BLaER1 treated with 17β-estradiol and CSF1 and Interleukin-3, amounts not matched to agents 10 nM and 100 nM (cell line): ENCODE measurements around the gene H1-8.

Experiments used
- H3K27ac ChIP-seq, 11 experiments: shearing (Covaris generic); formaldehyde crosslinking; 2 replicates each; pipeline ENCODE4 v1.8.1; 2022
- H3K27me3 ChIP-seq, 11 experiments: shearing (Covaris generic); formaldehyde crosslinking; 2 replicates each; pipeline ENCODE4 v1.8.1; 2022
- H3K36me3 ChIP-seq, 11 experiments: shearing (Covaris generic); formaldehyde crosslinking; 2 replicates each; pipeline ENCODE4 v1.8.1; 2022
- H3K4me1 ChIP-seq, 10 experiments: shearing (Covaris generic); formaldehyde crosslinking; 2 replicates each; pipeline ENCODE4 v1.8.1; 2022
- H3K4me2 ChIP-seq, 11 experiments: shearing (Covaris generic); formaldehyde crosslinking; 2 replicates each; pipeline ENCODE4 v1.8.1; 2022
- H3K4me3 ChIP-seq, 10 experiments: shearing (Covaris generic); formaldehyde crosslinking; 2 replicates each; pipeline ENCODE4 v1.8.1; 2022
- H3K9ac ChIP-seq, 11 experiments: shearing (Covaris generic); formaldehyde crosslinking; 2 replicates each; pipeline ENCODE4 v1.8.1; 2022
- H3K9me3 ChIP-seq, 11 experiments: shearing (Covaris generic); formaldehyde crosslinking; replicated peaks in 1 of 11; 2 replicates each; pipeline ENCODE4 v1.8.1; 2022
- H4K20me1 ChIP-seq, 11 experiments: shearing (Covaris generic); formaldehyde crosslinking; 2 replicates each; pipeline ENCODE4 v1.8.1; 2022
- Cebpa-rat ChIP-seq, 11 experiments: shearing (Covaris generic); IDR thresholded peaks; 2 replicates each; pipeline ENCODE4 v1.8.1; 2022

Gene H1-8

DNA sequence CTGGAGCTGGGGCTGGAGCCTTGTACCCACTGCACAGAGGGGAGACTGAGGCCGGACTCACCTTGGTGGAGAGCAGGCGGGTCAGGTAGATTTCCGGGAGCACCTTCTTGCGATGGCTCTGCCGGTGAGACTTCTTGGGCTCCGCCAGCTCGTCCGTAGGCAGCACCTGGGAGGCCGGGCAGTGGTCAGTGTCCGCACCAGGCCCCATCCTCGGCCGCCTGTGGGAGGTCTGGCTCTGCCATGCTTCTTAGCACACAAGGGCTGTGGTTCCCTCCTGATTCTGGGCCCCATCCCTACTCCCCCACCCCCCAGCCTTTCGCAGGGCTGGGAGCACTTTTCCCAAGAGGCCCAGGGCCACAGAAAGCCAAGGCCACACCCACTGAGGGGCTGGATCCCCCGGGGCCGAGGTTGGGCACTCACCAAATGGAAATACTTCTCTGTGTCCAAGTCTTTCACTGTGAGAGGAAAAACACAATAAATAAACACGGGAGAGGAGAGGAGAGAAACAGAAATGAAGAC lies 17.4 kb downstream of the H1-8 start:
- Histone ChIP-seq H3K4me3 (peak overlapping the region in 9 of 10 experiments; percentile 25 to 65 (median 52); a peak in 17 of 20 replicates), H3K4me1 (peaks cover 69 to 100% (median 80%) of the 10 kb centered on the region in 10 experiments), H3K36me3 (peaks cover 67 to 98% (median 84%) of the 10 kb centered on the region in 11 experiments), H3K27ac (peak overlapping the region; percentile 3 to 88 (median 81); a peak in 20 of 22 replicates), H3K4me2 (peak overlapping the region; percentile 80 to 97 (median 95)), H4K20me1 (peaks cover 0 to 94% (median 5%) of the 10 kb centered on the region in 11 experiments; a peak in 10 of 22 replicates), H3K27me3 (no peaks in the 10 kb centered on the region), H3K9ac (peak overlapping the region; percentile 65 to 79 (median 74); a peak in 21 of 22 replicates), H3K9me3 (no peaks in the 10 kb centered on the region)
- no peak for TF ChIP-seq Cebpa-rat (IDR thresholded peaks at IDR 0.05)

DNA sequence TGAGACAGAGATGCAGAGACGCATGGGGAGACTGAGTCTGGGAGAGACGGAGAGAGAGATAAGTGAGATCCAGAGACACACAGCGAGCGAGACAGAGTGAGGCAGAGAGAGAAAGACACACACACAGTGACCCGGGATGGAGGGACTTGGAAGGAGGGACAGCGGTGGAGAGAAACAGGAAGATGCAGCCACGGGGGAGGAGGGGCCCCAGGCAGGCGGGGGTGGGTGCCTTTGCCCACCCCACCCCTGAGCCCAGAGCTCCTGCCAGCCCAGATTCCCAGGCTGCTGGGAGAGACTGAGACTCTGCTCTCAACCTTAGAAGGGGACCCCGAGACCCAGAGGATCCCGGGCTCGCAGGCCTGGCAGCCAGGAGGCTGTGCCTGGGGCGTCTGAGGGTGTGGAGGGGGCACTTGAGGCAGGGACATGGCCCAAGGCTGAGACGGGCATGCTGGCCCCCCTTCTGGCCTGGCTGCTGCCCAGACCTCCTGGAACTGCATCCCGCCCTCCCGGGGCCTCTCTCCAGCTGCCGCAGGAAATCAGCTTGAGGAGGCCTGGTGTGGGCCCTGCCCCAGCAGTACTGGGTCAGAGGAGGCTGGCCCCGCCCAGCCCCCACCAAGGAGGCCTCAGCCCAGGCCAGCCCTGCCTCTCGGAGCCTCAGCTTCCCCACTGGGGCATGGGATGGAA lies 18.1 kb downstream of the H1-8 start:
- H3K27ac ChIP-seq: peak overlapping the region; percentile 40 to 88 (median 81); a peak in 21 of 22 replicates
- H3K9me3 ChIP-seq: no peaks in the 10 kb centered on the region
- H3K4me1 ChIP-seq: peaks cover 62 to 100% (median 72%) of the 10 kb centered on the region in 10 experiments
- H3K36me3 ChIP-seq: peaks cover 70 to 98% (median 86%) of the 10 kb centered on the region in 11 experiments
- H3K4me2 ChIP-seq: peak overlapping the region; percentile 80 to 97 (median 95)
- no peaks in the 10 kb centered on the region for H3K27me3 ChIP-seq
- no peak for TF ChIP-seq Cebpa-rat (IDR thresholded peaks at IDR 0.05)
- H4K20me1 ChIP-seq: peaks cover 0 to 94% (median 2%) of the 10 kb centered on the region in 11 experiments; a peak in 10 of 22 replicates
- H3K4me3 ChIP-seq: peak overlapping the region in 9 of 10 experiments; percentile 25 to 65 (median 52); a peak in 14 of 20 replicates
- peak overlapping the region; percentile 65 to 79 (median 74) for H3K9ac ChIP-seq

DNA sequence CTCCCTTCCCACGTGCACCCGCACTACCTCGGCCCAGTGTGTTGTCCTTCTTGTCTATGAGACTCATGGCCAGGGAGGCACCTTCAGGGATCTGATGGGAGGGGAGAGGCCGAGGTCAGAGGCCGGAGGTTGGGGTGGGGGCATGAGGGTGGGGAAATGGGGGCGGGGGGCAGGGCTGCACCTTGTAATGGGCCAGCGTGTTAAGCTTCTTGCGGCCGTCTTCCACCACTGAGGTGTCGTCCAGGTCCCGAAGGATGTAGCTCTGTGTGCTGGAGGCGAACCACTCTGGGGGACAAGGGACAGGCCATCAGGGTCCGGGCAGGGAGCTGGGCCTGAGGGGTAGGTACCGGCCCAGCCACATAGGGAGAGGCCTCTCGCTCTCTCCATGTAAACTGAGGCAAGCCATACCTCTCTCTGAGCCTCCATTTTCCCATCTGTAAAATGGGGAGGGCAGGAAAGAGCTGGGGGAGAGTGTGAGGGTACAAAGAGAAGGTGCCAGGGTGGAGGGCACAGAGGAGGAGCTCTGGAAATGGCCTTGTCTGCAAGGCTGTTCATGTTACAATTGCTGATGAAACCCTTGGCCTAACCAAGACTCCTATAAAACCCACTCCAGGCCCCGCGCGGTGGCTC lies 18.8 kb downstream of the H1-8 start:
- peak overlapping the region; percentile 40 to 88 (median 81); a peak in 19 of 22 replicates for H3K27ac ChIP-seq
- H3K36me3 ChIP-seq: peaks cover 70 to 98% (median 86%) of the 10 kb centered on the region in 11 experiments
- H3K4me1 ChIP-seq: peaks cover 55 to 99% (median 66%) of the 10 kb centered on the region in 10 experiments
- H4K20me1 ChIP-seq: peaks cover 0 to 94% (median 0%) of the 10 kb centered on the region in 11 experiments; a peak in 8 of 22 replicates
- no peak for TF ChIP-seq Cebpa-rat (IDR thresholded peaks at IDR 0.05)
- no peaks in the 10 kb centered on the region for H3K9me3 ChIP-seq
- H3K9ac ChIP-seq: peak overlapping the region; percentile 65 to 79 (median 74); a peak in 21 of 22 replicates
- H3K27me3 ChIP-seq: no peaks in the 10 kb centered on the region
- H3K4me2 ChIP-seq: peak overlapping the region; percentile 80 to 97 (median 95)
- H3K4me3 ChIP-seq: peak overlapping the region in 5 of 10 experiments; percentile 51 to 65 (median 52); a peak in 7 of 20 replicates

DNA sequence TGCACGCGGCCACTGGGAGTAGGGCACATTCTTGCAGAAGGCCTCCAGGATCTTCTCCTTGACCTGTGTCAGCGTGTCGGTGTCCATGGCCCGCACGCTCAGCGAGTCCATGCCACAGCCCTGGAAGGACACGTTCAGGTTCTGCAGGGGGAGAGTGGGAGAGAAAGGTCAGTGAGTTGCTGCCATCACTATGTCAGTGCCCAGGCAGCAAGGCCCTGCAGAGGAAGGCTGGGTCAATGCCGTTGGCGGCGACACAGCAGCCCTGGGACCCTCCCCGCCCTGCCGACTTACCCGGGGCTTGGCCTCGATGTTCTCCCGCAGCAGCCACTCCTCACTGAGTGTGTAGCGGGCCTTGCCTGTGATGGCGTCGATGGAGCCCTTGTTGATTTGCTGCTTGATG lies 19.8 kb downstream of the H1-8 start:
- Histone ChIP-seq H4K20me1 (peaks cover 0 to 94% (median 0%) of the 10 kb centered on the region in 11 experiments; a peak in 8 of 22 replicates), H3K4me1 (peaks cover 44 to 93% (median 55%) of the 10 kb centered on the region in 10 experiments), H3K27ac (peak overlapping the region in 3 of 11 experiments; percentile 8 to 54 (median 50); a peak in 3 of 22 replicates), H3K9ac (peak overlapping the region in 5 of 11 experiments; percentile 7 to 69 (median 37); a peak in 3 of 22 replicates), H3K4me3 (no peak overlapping the region), H3K36me3 (peaks cover 71 to 98% (median 86%) of the 10 kb centered on the region in 11 experiments), H3K9me3 (no peaks in the 10 kb centered on the region), H3K27me3 (no peaks in the 10 kb centered on the region), H3K4me2 (peak overlapping the region in 5 of 11 experiments; percentile 80 to 96 (median 95); a peak in 6 of 22 replicates)
- no peak for TF ChIP-seq Cebpa-rat (IDR thresholded peaks at IDR 0.05)

DNA sequence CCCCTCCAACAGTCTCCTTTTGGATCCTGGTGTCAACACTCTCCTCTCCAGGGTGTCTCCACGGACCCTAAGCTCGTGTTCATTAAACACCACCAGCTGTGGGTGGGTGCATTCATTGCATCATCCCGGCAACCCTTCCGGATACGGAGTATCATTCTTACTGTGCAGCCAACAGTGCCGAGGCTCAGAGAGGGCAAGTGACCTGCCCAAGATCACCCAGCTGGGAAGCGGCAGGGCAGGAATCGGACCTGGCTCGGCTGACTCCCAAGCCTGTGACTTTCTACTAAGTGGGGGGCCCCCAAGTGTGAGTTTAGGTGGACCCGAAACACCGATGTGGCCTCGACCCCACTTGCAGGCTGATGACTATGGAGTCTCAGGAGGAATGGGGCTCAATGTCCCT lies 20.4 kb downstream of the H1-8 start:
- no peaks in the 10 kb centered on the region for H3K9me3 ChIP-seq
- H3K27me3 ChIP-seq: no peaks in the 10 kb centered on the region
- H3K4me3 ChIP-seq: no peak overlapping the region
- H3K9ac ChIP-seq: peak overlapping the region in 5 of 11 experiments; percentile 18 to 67 (median 30); a peak in 3 of 22 replicates
- H3K4me1 ChIP-seq: peaks cover 39 to 87% (median 50%) of the 10 kb centered on the region in 10 experiments
- peak overlapping the region in 3 of 11 experiments; percentile 36 to 50 (median 40); a peak in 2 of 22 replicates for H3K27ac ChIP-seq
- TF ChIP-seq Cebpa-rat (IDR thresholded peaks at IDR 0.05): no peak
- H3K4me2 ChIP-seq: peak overlapping the region in 2 of 11 experiments; percentile 35 to 80; a peak in 1 of 22 replicates
- H3K36me3 ChIP-seq: peaks cover 70 to 98% (median 85%) of the 10 kb centered on the region in 11 experiments
- peaks cover 0 to 91% (median 0%) of the 10 kb centered on the region in 11 experiments; a peak in 8 of 22 replicates for H4K20me1 ChIP-seq

DNA sequence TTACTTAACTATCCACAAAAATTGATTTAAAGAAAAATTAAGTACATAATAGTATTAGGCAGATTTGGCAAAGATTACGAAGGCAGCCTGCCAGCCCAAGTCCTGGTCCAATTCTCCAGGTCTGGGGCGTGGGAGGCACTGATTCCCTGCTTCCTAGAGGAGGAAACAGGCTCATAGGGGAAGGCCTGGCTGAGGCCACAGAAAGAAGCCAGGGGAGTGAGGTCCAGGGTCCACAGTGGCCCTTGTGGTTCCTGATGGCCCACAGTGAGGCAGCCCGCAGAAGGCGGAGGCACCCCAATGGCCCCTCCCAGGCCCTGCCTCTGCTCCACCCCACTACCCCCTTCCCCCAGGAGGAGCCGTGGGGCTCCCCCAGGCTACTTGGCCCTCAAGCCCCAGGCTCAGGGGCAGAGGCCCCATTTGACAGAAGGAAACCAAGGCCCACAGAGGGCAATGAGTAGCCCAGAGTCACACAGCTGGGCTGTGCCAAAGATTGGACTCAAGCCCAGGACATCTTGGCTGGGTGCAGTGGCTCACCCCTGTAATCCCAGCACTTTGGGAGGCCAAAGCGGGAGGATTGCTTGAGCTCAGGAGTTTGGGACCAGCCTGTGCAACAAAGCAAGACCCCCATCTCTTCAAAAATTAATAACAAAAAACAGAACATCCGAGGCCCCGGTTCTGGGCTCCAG lies 21.0 kb downstream of the H1-8 start:
- H3K4me2 ChIP-seq: 0 out of 22 replicates have a peak overlapping the region, but pooled peaks of 1 of the 11 experiments have one; percentile 35
- H3K4me3 ChIP-seq: no peak overlapping the region
- H3K36me3 ChIP-seq: peaks cover 74 to 98% (median 86%) of the 10 kb centered on the region in 11 experiments
- no peaks in the 10 kb centered on the region for H3K9me3 ChIP-seq
- peaks cover 32 to 81% (median 43%) of the 10 kb centered on the region in 10 experiments for H3K4me1 ChIP-seq
- H4K20me1 ChIP-seq: peaks cover 0 to 91% (median 0%) of the 10 kb centered on the region in 11 experiments; a peak in 8 of 22 replicates
- no peaks in the 10 kb centered on the region for H3K27me3 ChIP-seq
- H3K9ac ChIP-seq: peak overlapping the region in 6 of 11 experiments; percentile 12 to 67 (median 36); a peak in 7 of 22 replicates
- peak overlapping the region in 9 of 11 experiments; percentile 12 to 49 (median 37); a peak in 10 of 22 replicates for H3K27ac ChIP-seq
- TF ChIP-seq Cebpa-rat (IDR thresholded peaks at IDR 0.05): no peak

DNA sequence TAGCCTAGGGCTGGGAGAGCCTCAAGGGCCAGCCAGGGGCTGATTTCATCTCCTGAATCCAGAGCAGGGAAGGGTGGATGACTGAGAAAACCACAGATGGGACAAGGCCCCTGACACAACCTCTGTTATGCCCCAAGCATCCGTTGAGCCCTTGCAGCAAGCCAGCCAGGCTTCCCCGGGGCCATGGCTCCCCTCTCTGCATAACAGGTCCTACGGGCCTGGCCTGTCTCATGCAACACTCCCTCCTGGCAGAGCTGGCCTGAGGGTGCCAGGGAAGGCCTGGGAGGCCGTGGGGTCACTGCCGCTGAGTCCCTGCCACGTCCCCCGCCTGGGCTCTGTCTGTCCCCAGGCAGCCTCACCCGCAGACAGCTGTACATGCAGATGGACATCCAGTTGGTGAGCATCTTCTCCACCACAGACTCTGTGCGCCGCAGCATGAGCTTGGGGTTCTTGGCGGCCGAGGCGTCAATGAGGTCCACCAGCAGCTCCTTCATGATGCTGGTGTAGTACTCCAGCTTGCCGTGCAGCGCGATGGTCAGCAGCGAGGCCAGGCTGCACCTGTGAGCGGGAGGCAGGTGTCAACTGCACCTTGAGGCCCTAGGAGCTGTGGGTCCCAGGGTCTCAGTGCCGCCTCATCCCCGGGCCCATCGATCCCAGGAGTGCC lies 22.1 kb downstream of the H1-8 start:
- TF ChIP-seq Cebpa-rat (IDR thresholded peaks at IDR 0.05): no peak
- Histone ChIP-seq H3K9me3 (no peaks in the 10 kb centered on the region), H3K36me3 (peaks cover 81 to 98% (median 86%) of the 10 kb centered on the region in 11 experiments), H4K20me1 (peaks cover 0 to 89% (median 0%) of the 10 kb centered on the region in 11 experiments; a peak in 9 of 22 replicates), H3K4me1 (peaks cover 21 to 70% (median 32%) of the 10 kb centered on the region in 10 experiments), H3K4me2 (peak overlapping the region in 1 of 11 experiments; percentile 35; a peak in 2 of 22 replicates), H3K9ac (peak overlapping the region in 5 of 11 experiments; percentile 8 to 67 (median 45); a peak in 8 of 22 replicates), H3K27ac (peak overlapping the region in 7 of 11 experiments; percentile 12 to 49 (median 20); a peak in 9 of 22 replicates), H3K4me3 (no peak overlapping the region), H3K27me3 (no peaks in the 10 kb centered on the region)
